Activated T-helper 1 cell treated with anti-CD3 and anti-CD28 coated beads, Interleukin-2, amount 50 U/mL, for 16 hours (primary cell): ENCODE results near the gene RABGAP1L.

Experiments
- DNase-seq, 2 donors: peaks; one replicate each; pipeline ENCODE4 v3.0.0-alpha.2; 2020; ENCODE audit warnings: low read depth in 1 of 2, low spot score in 1 of 2

RABGAP1L gene

GRCh38 chr1:174912264-174912663 is 752.9 kb downstream of the RABGAP1L start:
- peak in 1 of 2 donors; percentile 10 for DNase-seq

GRCh38 chr1:174913225-174913903 is 754.0 kb downstream of the RABGAP1L start:
- no peak for DNase-seq

- DNase-seq: no peak
Observed at GRCh38 chr1:174914991-174915390, 755.7 kb downstream of the RABGAP1L start.

DNA sequence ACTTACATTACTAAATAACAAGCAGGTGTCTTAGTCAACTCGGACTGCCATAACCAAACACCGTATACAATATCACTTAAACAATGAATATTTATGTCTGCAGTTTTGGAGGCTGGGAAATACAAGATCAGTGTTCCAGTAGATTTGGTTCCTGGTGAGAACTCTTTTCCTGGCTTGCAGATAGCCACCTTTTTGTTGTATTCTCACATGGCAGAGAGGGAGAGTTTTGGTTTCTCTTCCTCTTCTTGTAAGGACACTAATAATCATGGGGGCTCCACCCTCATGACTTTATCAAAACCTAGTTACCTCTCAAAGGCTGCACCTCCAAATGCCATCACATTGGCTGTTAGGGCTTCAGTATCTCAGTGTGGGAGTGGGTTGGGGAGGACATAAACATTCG is 757.5 kb downstream of the RABGAP1L start:
- no peak for DNase-seq

- no peak for DNase-seq
Observed at GRCh38 chr1:174920093-174920492, 760.8 kb downstream of the RABGAP1L start.

GRCh38 chr1:174922121-174922520 is 762.8 kb downstream of the RABGAP1L start:
- no peak for DNase-seq

- no peak for DNase-seq
Observed at GRCh38 chr1:174923820-174924219, 764.5 kb downstream of the RABGAP1L start.

- no peak for DNase-seq
Observed at GRCh38 chr1:174928541-174928940, 769.2 kb downstream of the RABGAP1L start.

DNA sequence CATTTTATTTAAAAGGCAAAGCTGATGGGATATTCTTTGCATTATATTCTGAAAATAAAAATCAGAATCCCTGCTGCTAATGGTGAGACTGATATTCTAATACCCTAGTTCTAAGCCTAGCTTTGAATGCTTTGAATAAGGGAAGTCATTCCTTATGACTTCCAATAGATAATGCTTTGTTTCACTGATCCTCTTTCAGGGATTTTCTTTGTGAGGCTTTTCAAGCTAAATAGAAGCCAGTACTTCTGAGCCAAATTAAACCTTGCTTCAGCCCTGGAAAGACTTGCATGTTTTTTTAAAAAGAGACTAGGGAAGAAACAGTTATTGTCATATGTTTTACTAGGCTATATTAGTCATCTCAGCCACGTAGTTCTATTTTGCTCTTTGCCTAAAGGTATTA is 771.9 kb downstream of the RABGAP1L start:
- DNase-seq: no peak

- DNase-seq: no peak
Observed at GRCh38 chr1:174932587-174932986, 773.3 kb downstream of the RABGAP1L start.

- DNase-seq: no peak
Observed at GRCh38 chr1:174935961-174936727, 776.8 kb downstream of the RABGAP1L start.

DNA sequence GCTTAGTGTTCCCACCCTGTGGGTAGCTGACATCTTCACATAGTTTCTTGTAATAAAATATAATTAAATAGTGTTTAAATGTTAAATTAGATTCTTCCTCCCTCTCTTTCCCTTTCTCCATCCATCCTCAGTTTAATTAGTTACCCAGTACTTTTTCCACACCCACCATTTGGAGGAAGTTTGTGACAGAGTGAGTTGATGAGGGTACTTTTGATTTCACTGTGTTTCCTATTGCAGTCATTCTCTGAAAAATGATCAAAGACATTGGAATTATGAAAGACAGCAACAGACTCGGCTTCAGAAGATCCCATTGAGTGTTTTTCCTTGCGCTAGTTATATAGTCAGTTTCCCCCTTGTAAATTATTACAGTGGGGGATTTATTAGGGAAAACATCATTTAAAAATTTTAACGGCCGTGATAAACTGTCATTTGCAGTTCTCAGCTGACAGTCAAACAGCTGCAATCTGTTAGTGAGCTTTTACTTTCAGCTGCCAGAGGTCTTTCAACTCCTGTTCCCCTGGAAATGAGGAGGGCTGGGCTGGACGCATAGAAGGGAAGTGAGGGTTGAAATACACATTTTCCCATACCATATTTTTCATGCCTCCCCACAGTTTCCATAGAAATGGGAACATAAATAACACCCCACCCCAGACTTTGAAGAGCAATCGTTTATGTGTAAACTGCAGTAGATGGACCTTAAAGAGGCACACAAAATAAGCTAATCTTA is 779.1 kb downstream of the RABGAP1L start:
- no peak for DNase-seq

GRCh38 chr1:174939775-174940545 is 780.6 kb downstream of the RABGAP1L start:
- no peak for DNase-seq

DNA sequence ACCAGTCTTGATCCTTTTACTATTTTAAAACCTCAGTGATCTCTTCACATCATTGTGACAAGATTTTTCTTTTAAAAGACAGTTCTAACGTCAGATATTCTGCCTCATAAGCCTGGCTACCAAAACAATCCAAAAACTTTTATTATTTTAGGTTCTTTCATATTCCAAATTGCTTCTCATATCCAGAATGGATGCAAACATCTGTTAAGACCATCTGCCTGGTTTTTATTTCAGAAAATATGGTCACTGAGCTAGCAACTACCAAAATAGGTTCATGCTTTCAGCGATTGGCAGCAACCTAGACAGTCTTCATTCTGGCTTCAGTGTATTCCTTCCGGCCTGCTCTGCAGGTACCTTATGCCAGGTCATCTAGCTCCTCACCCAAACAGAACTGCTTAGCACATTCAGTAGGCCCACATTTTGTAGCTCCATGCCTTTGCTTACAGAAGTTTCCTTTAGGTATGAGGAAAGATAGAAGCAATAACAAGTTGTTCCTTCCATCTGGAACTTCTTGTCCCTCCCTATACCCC is 781.4 kb downstream of the RABGAP1L start:
- DNase-seq: no peak

DNA sequence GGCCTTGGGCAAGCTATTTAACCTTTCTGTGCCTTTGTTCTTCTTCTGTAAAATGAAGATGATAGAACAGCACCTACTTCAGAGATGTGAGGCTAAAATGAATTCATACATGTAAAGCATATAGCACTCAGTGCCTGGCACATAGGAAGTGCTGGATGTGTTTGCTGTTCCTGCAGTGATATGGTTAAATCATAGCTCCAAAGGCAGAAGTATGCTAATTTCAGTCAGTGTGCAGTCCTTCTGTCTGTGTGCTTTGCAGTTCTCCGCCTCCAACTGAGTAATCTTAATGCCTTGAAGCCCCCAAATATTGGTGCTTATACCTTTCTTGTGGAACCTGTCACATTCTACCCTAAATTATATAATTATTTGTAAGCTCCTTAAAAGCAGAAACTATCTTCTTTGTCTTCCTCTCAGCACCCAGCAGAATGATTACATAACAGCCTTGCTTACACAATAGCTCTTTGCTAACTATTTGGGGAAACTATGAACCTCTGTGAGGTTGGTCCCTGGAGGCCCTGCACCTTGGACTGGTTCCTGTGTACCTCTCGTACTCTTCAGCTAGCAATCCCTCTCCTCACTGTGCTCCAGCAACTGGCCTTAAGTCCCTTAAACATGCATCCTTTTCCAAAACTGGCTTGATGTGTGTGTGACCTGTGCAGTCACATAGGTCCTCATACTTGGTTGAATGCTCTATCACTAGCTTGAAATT is 783.4 kb downstream of the RABGAP1L start:
- no peak for DNase-seq

- DNase-seq: no peak
Observed at GRCh38 chr1:174946031-174946430, 786.7 kb downstream of the RABGAP1L start.

DNA sequence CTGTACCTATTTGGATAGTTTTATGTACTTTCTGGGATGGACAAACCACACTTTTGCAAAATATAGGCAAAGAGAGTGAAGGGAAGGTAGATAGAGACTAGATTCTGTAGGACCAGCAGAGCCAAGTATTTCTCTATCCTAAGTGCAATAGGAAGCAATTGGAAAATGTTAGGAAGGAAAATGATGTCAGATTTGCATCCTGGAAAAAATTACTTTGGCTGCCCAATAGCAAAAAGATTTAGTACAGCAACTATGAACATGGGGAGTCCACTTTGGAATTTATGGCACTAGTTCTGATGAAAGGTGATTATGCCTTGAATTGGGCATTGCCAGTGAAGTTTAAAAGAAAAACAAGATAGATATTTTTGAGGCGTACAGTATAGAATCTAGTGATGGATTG is 789.7 kb downstream of the RABGAP1L start:
- DNase-seq: no peak

- DNase-seq: no peak
Observed at GRCh38 chr1:174949645-174950044, 790.3 kb downstream of the RABGAP1L start.

DNA sequence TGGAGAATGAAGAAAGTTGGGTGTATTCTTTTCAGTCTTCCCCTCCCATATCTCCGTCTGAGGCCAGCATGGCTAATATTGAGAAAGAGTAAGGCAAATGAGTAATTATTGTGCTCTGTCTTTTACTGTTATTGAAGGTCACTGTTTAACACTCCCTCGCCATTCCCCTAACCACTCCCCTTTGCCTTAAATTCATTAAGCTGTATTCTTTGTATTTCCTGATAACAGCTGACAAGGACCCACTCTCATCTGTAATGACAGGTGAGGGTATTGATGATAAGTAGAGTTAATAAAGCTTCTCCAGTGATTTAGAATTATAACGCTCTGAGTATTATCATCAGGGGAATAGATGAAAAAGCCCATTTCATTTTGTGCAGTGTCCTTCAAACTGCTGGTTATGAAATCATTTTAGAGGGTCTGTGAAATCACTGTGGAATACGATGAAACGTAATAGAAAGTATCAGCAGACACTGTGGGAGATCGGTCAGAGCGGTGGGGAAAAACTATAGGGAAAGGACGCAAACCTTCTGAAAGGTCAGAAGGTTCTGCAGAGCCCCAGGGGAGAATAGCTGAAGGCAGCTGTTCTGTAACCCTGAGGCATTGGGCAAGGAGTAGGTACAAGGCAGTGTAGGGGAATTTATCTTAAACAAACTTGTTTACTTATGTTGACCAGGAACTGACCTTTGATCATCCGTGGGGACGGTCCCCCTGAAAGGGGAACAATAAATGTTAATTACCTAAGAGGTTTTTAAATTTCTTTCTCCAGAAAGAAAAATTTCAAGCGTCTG is 794.2 kb downstream of the RABGAP1L start:
- DNase-seq: no peak

GRCh38 chr1:174954073-174954460 is 794.7 kb downstream of the RABGAP1L start:
- no peak for DNase-seq
